ENCODE measurements around the gene FBP2.
"Not testable (repeated sequence)": the region's sequence is repeated elsewhere in the genome, so short reads cannot be mapped to it uniquely, and the experiment has no call there.

FBP2 gene

GRCh38 chr9:94610181-94610606 lies 16.6 kb upstream of the FBP2 start:
- no peaks in the 10 kb centered on the region for H3K36me3 ChIP-seq (ENCODE audit: control insufficient read depth, insufficient read depth, low read length)
- H3K27ac ChIP-seq (ENCODE audit: insufficient read depth, low read length, poor library complexity, severe bottlenecking) = no peak overlapping the region

GRCh38 chr9:94607423-94607691 lies 13.7 kb upstream of the FBP2 start:
- Histone ChIP-seq H3K4me3 (ENCODE audit: insufficient read depth, low read depth, low read length, poor library complexity, severe bottlenecking) (no peak overlapping the region), H3K4me1 (ENCODE audit: control insufficient read depth, insufficient read depth, low read length, poor library complexity, severe bottlenecking) (peaks cover 6% of the 10 kb centered on the region), H3K9me3 (ENCODE audit: control insufficient read depth, low read length) (no peaks in the 10 kb centered on the region), H3K27ac (ENCODE audit: insufficient read depth, low read length, poor library complexity, severe bottlenecking) (no peak overlapping the region), H3K36me3 (ENCODE audit: control insufficient read depth, insufficient read depth, low read length) (no peaks in the 10 kb centered on the region), H3K27me3 (replicated peaks; ENCODE audit: control insufficient read depth, insufficient read depth, low read length, poor library complexity, severe bottlenecking) (no peaks in the 10 kb centered on the region)
- no peak for DNase-seq

More at GRCh38 chr9:94610181-94610606, 16.6 kb upstream of the FBP2 start:
- H3K9me3 ChIP-seq (ENCODE audit: control insufficient read depth, low read length) = no peaks in the 10 kb centered on the region
- DNase-seq = no peak
- H3K4me3 ChIP-seq (ENCODE audit: insufficient read depth, low read depth, low read length, poor library complexity, severe bottlenecking) = no peak overlapping the region
- H3K27me3 ChIP-seq (replicated peaks; ENCODE audit: control insufficient read depth, insufficient read depth, low read length, poor library complexity, severe bottlenecking) = no peaks in the 10 kb centered on the region
- peaks cover 6% of the 10 kb centered on the region for H3K4me1 ChIP-seq (ENCODE audit: control insufficient read depth, insufficient read depth, low read length, poor library complexity, severe bottlenecking)

DNA sequence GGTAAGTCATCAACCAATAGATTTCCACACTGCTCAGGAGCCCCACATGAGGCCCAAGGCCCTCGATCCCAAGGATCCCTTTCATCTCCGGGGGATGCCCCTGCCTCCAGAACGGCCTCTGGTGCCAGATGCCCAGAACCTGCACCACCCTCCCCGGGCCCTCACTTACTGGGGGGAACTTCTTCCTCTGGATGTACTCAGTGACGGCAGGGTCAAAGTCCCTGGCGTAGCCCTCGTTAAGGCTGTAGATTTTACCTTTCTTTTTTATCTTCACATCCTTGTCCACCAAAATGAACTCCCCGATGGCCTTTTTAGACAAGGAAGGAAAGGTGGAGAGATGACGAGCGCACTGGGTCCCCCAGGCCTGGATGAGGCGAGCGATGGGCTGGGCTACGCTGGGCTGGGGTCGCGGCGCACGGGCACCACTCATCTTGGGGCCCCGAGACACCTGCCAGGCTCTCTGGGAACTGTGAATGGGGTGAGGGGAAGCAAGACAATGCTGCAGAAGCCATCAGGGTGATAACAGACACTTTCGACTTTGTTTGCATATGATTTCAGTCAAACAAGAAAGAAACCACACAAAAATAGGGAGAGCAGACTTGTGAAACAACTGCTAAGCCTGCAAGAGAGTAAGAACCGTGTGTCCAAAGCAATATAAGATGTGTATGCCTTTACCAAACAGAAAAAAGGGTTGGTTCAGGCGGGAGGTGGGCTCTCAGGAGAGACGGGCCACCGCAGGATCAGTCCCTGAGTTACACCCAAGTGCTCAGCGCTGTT lies 13.2 kb upstream of the FBP2 start:
- Histone ChIP-seq H3K36me3 (ENCODE audit: control insufficient read depth, insufficient read depth, low read length) (no peaks in the 10 kb centered on the region), H3K9me3 (ENCODE audit: control insufficient read depth, low read length) (no peaks in the 10 kb centered on the region), H3K4me1 (ENCODE audit: control insufficient read depth, insufficient read depth, low read length, poor library complexity, severe bottlenecking) (peaks cover under 1% of the 10 kb centered on the region), H3K27ac (ENCODE audit: insufficient read depth, low read length, poor library complexity, severe bottlenecking) (no peak overlapping the region), H3K27me3 (replicated peaks; ENCODE audit: control insufficient read depth, insufficient read depth, low read length, poor library complexity, severe bottlenecking) (no peaks in the 10 kb centered on the region), H3K4me3 (ENCODE audit: insufficient read depth, low read depth, low read length, poor library complexity, severe bottlenecking) (no peak overlapping the region)
- DNase-seq = no peak

- H3K4me3 ChIP-seq (ENCODE audit: insufficient read depth, low read depth, low read length, poor library complexity, severe bottlenecking) = no peak overlapping the region
- H3K9me3 ChIP-seq (ENCODE audit: control insufficient read depth, low read length) = no peaks in the 10 kb centered on the region
- H3K27me3 ChIP-seq (replicated peaks; ENCODE audit: control insufficient read depth, insufficient read depth, low read length, poor library complexity, severe bottlenecking) = no peaks in the 10 kb centered on the region
- no peaks in the 10 kb centered on the region for H3K4me1 ChIP-seq (ENCODE audit: control insufficient read depth, insufficient read depth, low read length, poor library complexity, severe bottlenecking)
- H3K27ac ChIP-seq (ENCODE audit: insufficient read depth, low read length, poor library complexity, severe bottlenecking) = no peak overlapping the region
- H3K36me3 ChIP-seq (ENCODE audit: control insufficient read depth, insufficient read depth, low read length) = no peaks in the 10 kb centered on the region
- peak; percentile 8 to 34 (median 18) for DNase-seq
Observed at GRCh38 chr9:94603259-94604160, 9.9 kb upstream of the FBP2 start.

GRCh38 chr9:94602666-94603065 lies 9.0 kb upstream of the FBP2 start:
- Histone ChIP-seq H3K27ac (ENCODE audit: insufficient read depth, low read length, poor library complexity, severe bottlenecking) (no peak overlapping the region), H3K27me3 (replicated peaks; ENCODE audit: control insufficient read depth, insufficient read depth, low read length, poor library complexity, severe bottlenecking) (no peaks in the 10 kb centered on the region), H3K36me3 (ENCODE audit: control insufficient read depth, insufficient read depth, low read length) (no peaks in the 10 kb centered on the region), H3K4me1 (ENCODE audit: control insufficient read depth, insufficient read depth, low read length, poor library complexity, severe bottlenecking) (no peaks in the 10 kb centered on the region), H3K4me3 (ENCODE audit: insufficient read depth, low read depth, low read length, poor library complexity, severe bottlenecking) (no peak overlapping the region), H3K9me3 (ENCODE audit: control insufficient read depth, low read length) (no peaks in the 10 kb centered on the region)
- DNase-seq = no peak

DNA sequence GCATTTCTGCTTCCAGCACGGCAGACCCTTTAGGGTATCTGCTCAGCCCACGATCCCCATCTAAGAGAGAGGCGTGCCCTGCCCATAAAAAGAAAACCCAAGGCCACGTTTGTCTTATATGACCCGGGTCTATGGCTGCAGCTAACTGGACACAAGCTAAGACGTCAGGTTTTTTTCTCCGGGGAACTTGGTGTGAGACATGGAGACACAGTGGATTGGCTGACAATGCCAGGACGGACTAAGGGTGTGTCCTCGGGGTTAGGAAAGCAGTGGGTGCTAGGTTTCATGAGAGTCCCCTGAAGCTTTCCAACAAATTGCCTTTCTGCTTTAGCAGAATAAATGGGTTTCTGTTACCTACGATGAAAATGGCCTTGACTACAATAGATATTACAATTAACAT lies 7.1 kb upstream of the FBP2 start:
- no peaks in the 10 kb centered on the region for H3K4me1 ChIP-seq (ENCODE audit: control insufficient read depth, insufficient read depth, low read length, poor library complexity, severe bottlenecking)
- no peak overlapping the region for H3K4me3 ChIP-seq (ENCODE audit: insufficient read depth, low read depth, low read length, poor library complexity, severe bottlenecking)
- DNase-seq = no peak
- no peaks in the 10 kb centered on the region for H3K27me3 ChIP-seq (replicated peaks; ENCODE audit: control insufficient read depth, insufficient read depth, low read length, poor library complexity, severe bottlenecking)
- no peak overlapping the region for H3K27ac ChIP-seq (ENCODE audit: insufficient read depth, low read length, poor library complexity, severe bottlenecking)
- no peaks in the 10 kb centered on the region for H3K9me3 ChIP-seq (ENCODE audit: control insufficient read depth, low read length)
- H3K36me3 ChIP-seq (ENCODE audit: control insufficient read depth, insufficient read depth, low read length) = no peaks in the 10 kb centered on the region

- no peaks in the 10 kb centered on the region for H3K36me3 ChIP-seq (ENCODE audit: control insufficient read depth, insufficient read depth, low read length)
- no peak overlapping the region for H3K27ac ChIP-seq (ENCODE audit: insufficient read depth, low read length, poor library complexity, severe bottlenecking)
- H3K4me3 ChIP-seq (ENCODE audit: insufficient read depth, low read depth, low read length, poor library complexity, severe bottlenecking) = no peak overlapping the region
- no peaks in the 10 kb centered on the region for H3K9me3 ChIP-seq (ENCODE audit: control insufficient read depth, low read length)
- H3K4me1 ChIP-seq (ENCODE audit: control insufficient read depth, insufficient read depth, low read length, poor library complexity, severe bottlenecking) = no peaks in the 10 kb centered on the region
- DNase-seq = no peak
- H3K27me3 ChIP-seq (replicated peaks; ENCODE audit: control insufficient read depth, insufficient read depth, low read length, poor library complexity, severe bottlenecking) = no peaks in the 10 kb centered on the region
Observed at GRCh38 chr9:94600258-94600657, 6.6 kb upstream of the FBP2 start.

DNA sequence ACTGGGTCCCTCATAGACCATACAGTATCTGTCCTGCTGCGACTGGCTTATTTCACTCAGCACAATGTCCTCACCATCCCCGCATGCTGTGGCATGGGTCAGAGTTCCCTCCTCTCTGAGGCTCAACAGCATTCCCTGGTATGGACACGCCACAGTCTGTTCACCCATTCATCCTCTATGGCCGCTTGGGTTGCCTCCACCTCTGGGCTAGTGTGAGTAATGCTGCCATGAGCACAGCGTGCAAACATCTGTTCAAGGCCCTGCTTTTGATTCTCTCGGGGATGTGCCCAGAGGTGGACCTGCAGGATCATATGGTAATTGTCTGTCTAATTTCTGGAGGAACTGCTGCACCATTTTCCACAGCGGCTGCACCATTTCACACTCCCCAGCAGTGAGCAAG lies 5.5 kb upstream of the FBP2 start:
- no peak for DNase-seq
- H3K27ac ChIP-seq (ENCODE audit: insufficient read depth, low read length, poor library complexity, severe bottlenecking) = no peak overlapping the region
- H3K36me3 ChIP-seq (ENCODE audit: control insufficient read depth, insufficient read depth, low read length) = no peaks in the 10 kb centered on the region
- H3K9me3 ChIP-seq (ENCODE audit: control insufficient read depth, low read length) = no peaks in the 10 kb centered on the region
- H3K4me3 ChIP-seq (ENCODE audit: insufficient read depth, low read depth, low read length, poor library complexity, severe bottlenecking) = no peak overlapping the region
- no peaks in the 10 kb centered on the region for H3K4me1 ChIP-seq (ENCODE audit: control insufficient read depth, insufficient read depth, low read length, poor library complexity, severe bottlenecking)
- H3K27me3 ChIP-seq (replicated peaks; ENCODE audit: control insufficient read depth, insufficient read depth, low read length, poor library complexity, severe bottlenecking) = no peaks in the 10 kb centered on the region

- not testable (repeated sequence) for H3K27me3 ChIP-seq (replicated peaks; ENCODE audit: control insufficient read depth, insufficient read depth, low read length, poor library complexity, severe bottlenecking); H3K27ac ChIP-seq (ENCODE audit: insufficient read depth, low read length, poor library complexity, severe bottlenecking); DNase-seq; H3K9me3 ChIP-seq (ENCODE audit: control insufficient read depth, low read length); H3K4me1 ChIP-seq (ENCODE audit: control insufficient read depth, insufficient read depth, low read length, poor library complexity, severe bottlenecking); H3K4me3 ChIP-seq (ENCODE audit: insufficient read depth, low read depth, low read length, poor library complexity, severe bottlenecking); H3K36me3 ChIP-seq (ENCODE audit: control insufficient read depth, insufficient read depth, low read length)
Observed at GRCh38 chr9:94592683-94593082, 941 bp downstream of the FBP2 start.

- DNase-seq = no peak
- no peaks in the 10 kb centered on the region for H3K27me3 ChIP-seq (replicated peaks; ENCODE audit: control insufficient read depth, insufficient read depth, low read length, poor library complexity, severe bottlenecking)
- no peaks in the 10 kb centered on the region for H3K36me3 ChIP-seq (ENCODE audit: control insufficient read depth, insufficient read depth, low read length)
Observed at GRCh38 chr9:94591876-94592275, 1.7 kb downstream of the FBP2 start.

More at GRCh38 chr9:94591876-94592275, 1.7 kb downstream of the FBP2 start:
- no peaks in the 10 kb centered on the region for H3K9me3 ChIP-seq (ENCODE audit: control insufficient read depth, low read length)
- no peak overlapping the region for H3K4me3 ChIP-seq (ENCODE audit: insufficient read depth, low read depth, low read length, poor library complexity, severe bottlenecking)
- no peaks in the 10 kb centered on the region for H3K4me1 ChIP-seq (ENCODE audit: control insufficient read depth, insufficient read depth, low read length, poor library complexity, severe bottlenecking)
- no peak overlapping the region for H3K27ac ChIP-seq (ENCODE audit: insufficient read depth, low read length, poor library complexity, severe bottlenecking)
